HG03558 (cell line): ENCODE measurements around the gene DNAJC7.

Source experiments
- ATAC-seq: cut with Tn5 transposase; IDR thresholded peaks from one replicate; pipeline ENCODE4 v1.9.1; 2021; ENCODE audit warnings: moderate number of reproducible peaks; ENCODE audit not compliant: unreplicated experiment; ENCODE audit errors: extremely low read depth

The DNAJC7 gene

DNA sequence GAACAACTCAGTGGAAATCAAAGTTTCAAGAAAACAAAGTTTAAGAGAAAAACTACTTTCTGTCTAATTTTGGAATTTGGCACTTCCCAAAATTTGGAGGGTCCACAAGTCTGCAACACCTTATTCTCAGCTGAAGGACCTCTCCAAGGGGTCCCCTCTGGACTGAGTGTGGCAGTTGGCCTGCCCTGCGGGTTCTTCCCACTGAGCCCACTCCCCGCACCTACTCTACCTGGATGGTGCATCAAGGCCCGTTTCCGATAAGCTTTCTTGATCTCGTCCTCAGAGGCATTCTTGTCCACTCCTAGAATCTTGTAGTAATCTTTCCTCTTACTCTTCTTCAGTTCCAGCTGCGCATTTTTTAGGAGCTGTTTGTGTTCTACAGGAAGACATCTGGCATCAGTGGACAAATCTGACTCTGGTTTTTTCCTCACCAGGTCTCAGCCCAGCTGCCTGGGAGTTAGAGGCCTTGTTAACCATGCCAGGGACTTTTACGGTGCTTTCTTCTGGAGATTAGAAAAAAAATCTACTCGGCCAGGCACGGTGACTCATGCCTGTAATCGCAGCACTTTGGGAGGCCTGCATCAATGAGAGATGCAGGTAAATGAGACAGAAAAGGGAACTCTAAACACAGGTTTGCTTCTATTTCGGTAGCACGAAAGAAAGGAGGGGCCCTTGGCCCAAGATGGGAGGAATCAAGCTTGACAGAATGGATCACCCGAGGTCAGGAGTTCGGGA lies 35.0 kb downstream of the DNAJC7 start:
- no peak for ATAC-seq

DNA sequence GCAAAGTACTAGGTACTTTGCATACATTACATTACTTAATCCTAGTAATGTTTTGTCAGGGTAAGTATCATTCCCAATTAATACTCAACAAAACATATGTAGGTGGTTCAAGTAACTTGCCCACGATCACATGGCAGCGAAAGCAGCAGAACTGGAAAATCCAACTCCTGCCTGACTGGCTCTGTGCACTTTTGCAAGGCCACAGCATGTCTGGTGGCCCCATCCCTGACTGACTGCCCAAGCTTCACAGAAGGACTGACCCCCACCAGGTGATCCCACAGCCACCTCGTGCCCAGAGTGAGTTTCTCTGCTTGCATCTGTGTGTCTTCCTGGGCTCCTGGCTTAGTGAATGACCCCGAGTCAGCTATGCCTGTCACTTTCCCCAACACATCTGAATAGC lies 39.2 kb downstream of the DNAJC7 start:
- no peak for ATAC-seq

DNA sequence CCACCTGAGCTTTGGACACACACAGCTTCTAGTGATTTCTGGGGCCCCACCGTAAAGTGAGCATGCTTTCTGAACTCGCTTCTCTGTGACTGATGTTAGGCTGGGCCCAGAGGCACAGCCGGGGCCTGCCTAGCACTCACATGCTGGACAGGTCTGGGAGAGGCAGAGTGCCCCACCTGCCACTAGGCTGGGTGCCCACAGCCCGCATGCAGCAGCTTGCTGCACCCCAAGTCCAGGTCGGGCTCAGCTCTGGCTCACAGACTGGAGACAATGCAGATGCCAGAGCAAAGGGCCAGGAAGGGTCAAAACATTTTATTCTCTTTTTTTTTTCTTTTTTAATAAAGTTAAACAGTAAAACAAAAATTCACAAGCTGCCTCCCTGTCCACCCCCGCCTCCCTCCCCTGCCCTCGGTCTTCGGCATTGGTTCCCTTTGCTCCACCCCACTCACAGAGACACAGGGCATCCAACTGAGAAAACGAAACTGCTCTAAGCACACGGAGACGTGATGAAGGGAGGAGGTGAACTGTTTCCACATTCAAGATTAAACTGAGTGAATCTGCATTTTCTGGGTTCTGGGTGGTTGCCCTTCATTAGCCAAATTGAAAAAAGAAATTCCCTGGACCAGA lies 41.0 kb downstream of the DNAJC7 start:
- ATAC-seq, result no peak

DNA sequence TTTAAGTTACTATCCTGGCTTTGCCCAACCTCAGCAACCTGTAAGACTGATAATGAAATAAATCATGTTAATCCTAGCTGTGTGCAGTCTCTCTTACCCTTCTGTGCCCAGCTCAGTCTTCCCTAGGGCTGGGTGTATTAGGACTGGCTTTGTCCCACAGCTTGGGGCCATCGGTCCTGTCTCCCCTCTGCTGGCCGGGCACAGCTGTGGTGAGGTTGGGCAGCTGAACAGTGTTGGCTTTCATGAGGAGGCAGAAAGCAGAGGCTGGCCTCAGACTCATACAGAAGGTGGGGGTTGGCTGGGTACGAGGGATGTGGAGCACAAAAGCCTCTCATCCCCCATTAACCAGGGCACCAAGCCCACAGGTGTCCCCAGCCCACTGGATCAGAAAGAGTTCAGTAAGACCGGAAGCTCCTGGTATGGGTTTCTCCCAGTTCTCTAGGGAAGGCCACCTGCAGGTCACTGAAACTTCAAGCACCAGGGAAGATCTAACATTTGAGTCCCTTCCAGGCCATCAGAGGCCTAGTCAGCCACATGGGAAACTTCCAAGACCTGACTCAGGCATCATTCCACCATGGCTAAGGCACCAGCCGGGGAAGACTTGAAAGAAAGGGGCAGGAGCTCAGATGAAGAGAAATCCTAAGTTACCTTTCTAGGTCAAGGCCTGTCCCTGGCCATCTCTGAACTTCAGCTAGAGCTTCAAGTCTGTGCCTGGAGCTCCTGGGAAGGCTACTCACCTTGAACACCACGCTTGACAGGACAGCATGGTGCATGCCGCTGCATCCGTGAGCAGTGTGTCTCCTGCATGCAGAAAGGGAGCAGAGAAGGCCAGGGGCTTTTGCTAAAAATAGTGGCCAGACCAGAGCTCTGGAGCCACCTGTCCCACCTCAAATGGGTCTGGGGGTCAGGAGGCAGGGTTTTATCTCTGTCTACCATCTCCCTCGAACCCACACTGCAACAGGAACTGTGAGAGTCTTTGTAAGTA lies 41.8 kb downstream of the DNAJC7 start:
- no peak for ATAC-seq

DNA sequence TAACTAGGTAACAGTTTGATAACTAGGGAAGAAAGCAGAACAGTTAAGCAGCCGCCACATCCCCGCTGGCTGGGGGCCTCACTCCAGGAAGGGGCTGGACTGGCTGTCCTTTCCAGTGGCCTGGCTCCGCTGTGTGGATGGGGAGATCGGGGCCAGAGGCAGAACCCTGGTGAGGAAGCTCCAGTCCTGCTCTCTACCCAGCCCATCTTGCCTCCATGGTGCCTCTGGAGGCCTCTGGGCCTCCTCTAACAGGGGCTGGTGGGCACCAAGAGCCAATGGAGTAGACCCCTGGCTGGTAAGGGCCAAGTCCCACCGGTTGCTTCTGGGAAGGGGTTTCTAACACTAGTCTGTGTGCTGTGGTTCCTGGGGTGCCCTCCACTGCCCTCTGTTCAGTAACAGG lies 42.6 kb downstream of the DNAJC7 start:
- ATAC-seq, result no peak

DNA sequence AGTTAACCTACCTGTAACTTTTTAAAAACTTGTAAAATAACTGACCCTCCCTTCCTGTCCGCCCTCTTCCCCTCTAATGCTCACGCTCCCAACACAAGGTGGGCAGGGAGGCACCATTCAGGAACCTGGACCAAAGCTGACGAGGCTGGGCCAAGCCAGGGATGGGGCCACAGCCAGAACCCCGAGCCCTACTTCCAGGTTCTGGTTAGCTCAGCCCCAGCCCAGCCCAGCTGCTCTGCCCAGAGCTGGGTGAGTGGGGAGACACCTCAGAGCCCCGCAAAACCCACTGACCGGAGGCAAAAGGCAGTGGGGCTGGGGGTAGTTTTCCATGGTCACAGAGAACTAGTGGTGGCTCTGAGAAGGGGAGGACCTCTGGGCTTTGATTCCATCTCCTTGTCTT lies 43.2 kb downstream of the DNAJC7 start:
- no peak for ATAC-seq

DNA sequence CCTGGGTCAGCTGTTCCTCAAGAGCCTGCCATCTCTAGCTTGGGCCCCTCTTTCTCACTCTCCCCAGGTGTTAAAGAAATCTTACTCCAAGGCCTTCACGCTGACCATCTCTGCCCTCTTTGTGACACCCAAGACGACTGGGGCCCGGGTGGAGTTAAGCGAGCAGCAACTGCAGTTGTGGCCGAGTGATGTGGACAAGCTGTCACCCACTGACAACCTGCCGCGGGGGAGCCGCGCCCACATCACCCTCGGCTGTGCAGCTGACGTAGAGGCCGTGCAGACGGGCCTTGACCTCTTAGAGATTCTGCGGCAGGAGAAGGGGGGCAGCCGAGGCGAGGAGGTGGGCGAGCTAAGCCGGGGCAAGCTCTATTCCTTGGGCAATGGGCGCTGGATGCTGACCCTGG lies 43.8 kb downstream of the DNAJC7 start:
- no peak for ATAC-seq

DNA sequence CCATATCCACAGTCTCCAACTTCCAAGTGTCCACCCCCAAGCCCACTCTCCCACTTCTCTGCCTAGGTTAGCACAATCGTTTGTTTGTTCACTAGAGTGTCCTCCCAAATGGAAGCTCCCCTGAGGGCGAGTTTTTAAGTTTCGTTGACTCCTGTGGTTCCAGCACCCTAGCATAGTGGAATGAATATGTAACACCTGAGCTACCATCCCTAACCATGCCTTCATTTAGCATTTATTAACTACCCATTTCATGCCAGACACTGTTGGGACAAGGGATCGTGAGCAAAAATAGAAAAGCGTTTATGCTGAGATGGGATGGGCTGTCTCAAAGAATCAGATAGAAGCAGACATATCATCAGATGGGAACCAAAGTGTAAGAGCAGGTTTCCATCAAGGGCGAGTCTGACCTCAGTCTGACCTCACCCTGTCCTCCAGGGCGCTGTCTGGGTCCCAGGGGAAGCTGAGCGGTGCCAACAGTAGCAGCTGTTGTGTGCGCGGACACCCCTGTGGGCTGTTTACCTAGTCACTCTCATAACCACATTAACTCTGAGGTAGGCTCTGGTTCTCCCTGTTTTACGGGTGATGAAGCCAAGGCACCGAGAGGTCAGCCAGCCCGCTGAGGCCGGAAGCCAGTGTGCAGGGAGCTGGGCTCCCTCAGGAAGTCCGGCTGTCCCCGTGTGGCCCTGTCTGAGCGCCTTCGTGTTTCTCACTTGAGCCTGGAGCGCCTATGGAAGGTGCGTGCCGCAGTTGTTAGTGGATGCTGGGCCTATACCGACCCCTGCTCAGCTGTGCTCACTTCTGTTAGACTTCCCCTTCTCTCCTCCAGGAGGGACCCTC lies 44.5 kb downstream of the DNAJC7 start:
- no peak for ATAC-seq

DNA sequence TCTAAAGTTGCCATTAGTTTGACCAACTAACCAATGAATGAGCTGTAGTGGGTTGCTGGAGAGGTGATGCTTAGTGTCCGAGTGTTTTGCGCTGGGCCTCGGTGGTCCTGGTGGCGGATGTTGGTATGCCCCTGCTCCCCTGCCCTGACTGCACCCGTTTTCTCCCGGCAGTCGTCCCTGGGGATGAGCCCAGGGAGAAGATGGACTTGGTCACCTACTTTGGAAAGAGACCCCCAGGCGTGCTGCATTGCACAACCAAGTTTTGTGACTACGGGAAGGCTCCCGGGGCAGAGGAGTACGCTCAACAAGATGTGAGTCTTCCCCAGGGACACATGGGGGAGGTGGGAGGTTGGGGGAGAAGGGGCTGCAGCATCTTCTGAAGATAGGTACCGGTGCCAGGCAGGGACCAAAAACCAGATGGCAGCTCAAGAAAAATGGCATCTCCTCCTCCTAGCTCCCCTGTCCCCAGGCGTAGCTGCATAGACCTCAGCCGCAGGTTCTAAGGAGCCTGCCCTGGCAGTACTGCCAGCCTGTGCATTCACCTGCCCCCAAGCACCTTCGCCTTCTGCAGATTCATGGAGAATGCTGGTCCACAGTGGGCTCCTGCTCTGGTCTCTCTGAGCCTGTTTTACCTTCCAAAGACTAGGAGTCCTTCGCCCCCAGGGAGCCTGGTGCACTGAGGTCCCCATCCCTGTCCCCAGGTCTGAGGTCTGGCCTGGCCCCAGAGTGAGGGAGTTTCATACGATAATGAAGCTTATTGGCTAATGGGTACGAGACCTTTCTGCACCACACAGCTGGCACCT lies 45.3 kb downstream of the DNAJC7 start:
- ATAC-seq, result no peak

DNA sequence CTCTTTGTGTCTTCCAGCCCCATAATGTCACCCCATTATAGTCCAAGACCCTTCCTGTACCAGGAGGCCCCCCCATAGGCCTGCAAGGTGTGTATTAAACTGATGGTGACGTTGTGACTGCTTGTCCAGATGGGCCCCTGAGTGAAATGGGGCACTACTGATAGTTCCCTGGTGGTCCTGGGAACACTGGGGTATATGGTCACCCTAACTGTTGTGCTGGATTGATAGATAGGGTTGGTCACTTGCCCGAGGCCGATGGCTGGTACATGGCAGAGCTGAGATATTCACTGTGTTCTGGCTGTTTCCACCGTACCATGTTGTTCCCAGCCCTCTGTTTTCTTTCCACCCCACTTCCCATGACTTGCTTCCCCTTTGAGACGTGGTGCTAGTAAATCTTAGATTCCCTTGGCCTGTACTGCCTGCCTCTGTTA lies 46.3 kb downstream of the DNAJC7 start:
- no peak for ATAC-seq

DNA sequence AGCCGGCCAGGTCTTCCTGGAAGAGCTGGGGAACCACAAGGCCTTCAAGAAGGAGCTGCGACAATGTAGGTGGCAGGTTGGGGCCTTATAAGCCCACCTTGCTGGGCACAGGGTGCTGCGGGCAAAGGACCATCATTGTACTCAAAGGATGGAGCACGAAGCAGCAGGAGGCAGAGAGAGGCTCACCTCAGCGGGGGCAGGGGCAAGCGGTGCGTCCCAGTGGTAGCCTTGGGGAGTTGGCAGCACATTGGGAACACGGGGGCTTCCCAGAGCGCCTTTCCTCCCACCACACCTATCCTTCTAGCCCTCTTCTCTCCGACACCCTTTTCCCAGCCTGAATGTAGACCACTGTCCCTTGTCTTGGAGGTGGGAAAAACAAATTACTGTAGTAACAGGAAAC lies 48.6 kb downstream of the DNAJC7 start:
- ATAC-seq, result no peak

DNA sequence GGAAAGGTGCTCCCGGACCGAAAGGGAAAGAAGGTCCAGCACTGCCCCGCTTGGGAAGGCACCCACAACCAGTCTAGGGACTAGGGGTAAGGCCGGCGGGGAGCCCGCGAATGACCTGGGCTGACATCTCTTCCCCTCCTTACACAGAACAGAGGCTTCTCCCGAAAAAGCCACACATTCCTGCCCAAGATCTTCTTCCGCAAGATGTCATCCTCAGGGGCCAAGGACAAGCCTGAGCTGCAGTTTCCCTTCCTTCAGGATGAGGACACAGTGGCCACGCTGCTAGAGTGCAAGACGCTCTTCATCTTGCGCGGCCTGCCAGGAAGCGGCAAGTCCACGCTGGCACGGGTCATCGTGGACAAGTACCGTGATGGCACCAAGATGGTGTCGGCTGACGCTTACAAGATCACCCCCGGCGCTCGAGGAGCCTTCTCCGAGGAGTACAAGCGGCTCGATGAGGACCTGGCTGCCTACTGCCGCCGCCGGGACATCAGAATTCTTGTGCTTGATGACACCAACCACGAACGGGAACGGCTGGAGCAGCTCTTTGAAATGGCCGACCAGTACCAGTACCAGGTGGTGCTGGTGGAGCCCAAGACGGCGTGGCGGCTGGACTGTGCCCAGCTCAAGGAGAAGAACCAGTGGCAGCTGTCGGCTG lies 49.2 kb downstream of the DNAJC7 start:
- no peak for ATAC-seq

DNA sequence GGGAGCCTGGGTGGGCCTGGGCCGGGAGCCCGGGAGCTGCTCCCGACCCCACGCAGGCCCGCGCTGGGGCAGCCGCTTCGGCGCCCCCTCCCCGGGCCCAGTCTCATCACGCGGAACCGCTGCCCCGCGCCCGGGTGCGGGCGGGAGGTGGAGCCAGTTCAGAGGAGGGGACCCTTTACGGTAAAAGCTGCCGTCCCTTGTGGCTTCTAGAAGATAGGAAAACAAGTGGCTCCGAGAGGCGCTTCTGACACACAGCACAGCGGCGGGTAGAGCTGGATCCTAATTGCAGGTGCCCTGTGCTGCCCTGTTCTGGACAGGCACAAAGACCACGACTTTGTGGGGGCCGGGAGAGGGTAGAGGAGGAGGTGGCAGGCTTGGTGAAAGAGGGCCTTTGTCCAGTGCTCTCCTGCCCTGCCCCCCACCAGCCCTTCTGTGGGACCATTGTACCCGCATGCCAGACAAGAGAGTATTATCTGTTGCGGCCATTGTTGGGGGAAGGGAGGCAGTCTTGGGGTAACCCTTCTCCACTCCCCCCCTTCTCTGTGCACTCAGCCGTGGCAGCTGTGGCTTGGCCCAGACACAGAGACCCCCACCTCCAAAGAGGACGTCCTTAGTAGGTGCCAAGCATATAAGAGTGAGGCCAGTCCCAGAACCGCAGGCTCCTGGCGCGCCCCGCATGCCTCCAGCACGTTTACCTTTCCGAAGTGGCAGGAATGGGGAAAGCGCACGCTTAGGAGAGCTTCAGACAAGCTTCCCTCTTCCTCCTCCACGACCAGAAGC lies 49.9 kb downstream of the DNAJC7 start:
- ATAC-seq, result no peak

DNA sequence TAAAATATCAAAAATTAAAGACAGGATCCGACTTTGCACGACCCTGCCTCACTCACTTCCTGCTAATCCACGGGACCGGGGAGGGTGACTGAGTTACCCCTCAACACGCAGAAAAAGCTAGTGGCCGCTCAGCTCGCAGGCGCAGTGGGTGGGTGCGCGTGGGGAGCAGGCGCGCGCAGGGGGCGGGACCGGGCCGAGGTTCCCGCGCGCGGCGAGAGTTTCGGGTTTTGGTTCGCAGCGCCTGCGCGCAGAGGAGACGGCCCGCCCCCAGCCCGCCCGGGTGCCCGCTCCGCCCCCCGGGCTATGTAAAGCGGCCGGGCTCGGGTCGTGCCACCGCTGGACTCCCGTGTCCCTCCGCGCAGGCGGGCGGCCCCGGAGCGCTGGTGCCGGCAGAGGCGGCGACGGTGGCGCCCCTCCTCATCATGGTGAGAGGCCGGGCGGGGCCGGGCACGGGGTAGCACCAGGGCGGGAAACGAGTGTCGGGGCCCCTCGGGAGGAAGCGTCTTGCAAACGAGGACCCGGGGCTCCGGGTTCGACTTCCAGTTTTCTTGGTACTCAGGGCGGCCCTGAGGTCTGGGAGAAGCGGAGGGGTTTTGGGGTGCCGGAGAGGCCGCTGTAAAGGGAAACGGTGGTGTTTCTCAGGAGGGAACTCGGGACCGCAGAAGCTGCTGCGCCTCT lies 50.6 kb downstream of the DNAJC7 start, which contains the start of gene CNP:
CNP (plus strand) TSS at position 333 of the 678 bp plus-strand sequence; CDS start at position 423, 90 bp downstream.
- no peak for ATAC-seq

DNA sequence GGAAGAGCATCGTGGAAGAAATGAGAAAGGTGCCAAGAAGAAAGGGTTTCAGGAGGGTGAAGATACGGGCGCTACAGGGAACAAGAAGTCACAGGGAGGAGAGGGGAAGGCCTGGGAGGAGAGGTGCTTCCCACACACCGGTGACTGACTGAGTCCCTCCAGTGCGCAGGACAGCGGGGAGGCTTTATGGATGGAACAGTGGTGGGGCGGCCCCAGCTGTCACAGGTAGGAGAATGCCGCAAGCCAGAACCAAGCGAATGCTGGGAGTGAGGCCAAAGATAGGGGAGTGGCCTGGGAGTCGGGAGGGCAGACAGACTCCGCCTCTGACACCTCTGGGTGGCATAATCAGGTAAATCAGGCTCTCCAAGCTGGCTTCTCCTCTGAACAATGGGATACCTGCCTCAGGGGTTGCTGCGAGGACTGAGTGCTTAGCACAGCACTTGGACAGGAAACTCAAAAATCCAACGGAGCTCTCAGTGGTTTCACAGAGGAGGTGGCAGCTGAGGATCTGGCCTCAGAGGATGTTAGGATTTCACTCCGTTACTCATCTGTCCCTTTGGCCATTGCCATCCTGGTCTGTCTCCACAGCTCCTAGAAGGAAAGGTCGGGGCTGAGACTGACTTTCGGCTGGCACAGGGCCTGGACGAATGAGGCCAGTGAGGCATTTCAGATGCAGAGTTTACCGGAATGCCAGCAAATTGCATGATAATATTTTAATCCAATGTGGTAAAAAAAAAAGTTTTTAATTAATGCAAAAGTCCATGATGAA lies 51.4 kb downstream of the DNAJC7 start:
- no peak for ATAC-seq

DNA sequence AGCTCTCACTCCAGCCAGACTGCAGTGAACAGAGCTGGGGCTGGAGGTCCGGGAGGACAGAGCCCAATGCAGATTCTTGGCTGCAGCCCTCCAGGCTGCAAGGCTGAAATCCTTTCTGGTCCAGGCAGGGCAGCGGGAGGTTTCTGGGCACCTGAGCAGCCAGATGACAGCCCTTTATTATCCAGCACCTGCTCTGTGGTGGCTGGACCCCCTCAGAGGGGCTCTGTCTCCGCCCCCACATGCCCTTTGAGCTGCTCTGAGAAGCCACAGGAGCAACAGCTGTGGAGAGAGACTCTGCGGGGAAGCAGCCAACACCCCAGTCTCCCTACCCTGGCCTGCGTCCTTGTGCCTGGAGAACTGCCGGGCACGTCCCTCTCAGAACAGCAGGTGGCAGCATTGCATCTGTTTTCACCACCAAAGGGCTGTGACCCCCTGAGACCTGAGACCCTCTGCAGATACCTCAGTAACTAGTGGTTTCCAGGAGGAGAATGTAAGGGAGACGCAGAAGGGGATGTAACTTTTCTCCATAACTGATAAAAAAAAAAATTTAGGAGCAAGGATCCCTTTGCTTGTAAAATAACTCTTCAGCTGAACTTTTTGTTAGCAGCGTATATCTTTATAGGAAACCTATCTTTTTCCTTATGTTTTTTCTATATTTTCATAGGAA lies 54.3 kb downstream of the DNAJC7 start:
- no peak for ATAC-seq
